GM12878 (cell line): ENCODE measurements around the gene KRIT1. TPM values are rescaled to one million over a fixed set of nuclear protein-coding genes. Genes with fewer than 3 reads are reported as not detected.

ENCODE experiments used
- ATAC-seq: fragments of 200-7000 bp; cut with Tn5 transposase; 3 replicates; pipeline ENCODE4 v1.9.1; 2020; ENCODE audit warnings: mild to moderate bottlenecking, moderate library complexity
- BruUV-seq: library from RNA; stranded (reverse); fragments of 400-500 nt; replicated peaks from 2 replicates; lab custom pipeline; 2021; lab: Mats Ljungman, UMichigan
- CTCF ChIA-PET: fragments of 300-600 bp; sonication (Branson Sonifier 250); formaldehyde crosslinking; extraction: SDS; loops from one replicate; lab custom pipeline; 2021; ENCODE audit warnings: inconsistent platforms; lab: Yijun Ruan, JAX
- POLR2A ChIA-PET: fragments of 350-600 bp; formaldehyde crosslinking; extraction: SDS; loops from one replicate; lab custom pipeline; 2021; ENCODE audit warnings: inconsistent platforms; lab: Charles Lee
- RAD21 ChIA-PET: fragments of 300-600 bp; sonication (Branson Sonifier 250); formaldehyde crosslinking; loops from one replicate; lab custom pipeline; 2023; ENCODE audit warnings: antibody characterized with exemption; ENCODE audit not compliant: unreplicated experiment; lab: Charles Lee
- SMC1A ChIA-PET: fragments of 300-600 bp; sonication (Branson Sonifier 250); formaldehyde crosslinking; loops from one replicate; lab custom pipeline; 2023; ENCODE audit not compliant: unreplicated experiment, uncharacterized antibody; lab: Charles Lee
- DNase-seq: peaks from one replicate; pipeline ENCODE4 v3.0.0-alpha.2; 2011; ENCODE audit warnings: low read depth, low spot score
- FAIRE-seq: peaks from 3 replicates; lab custom pipeline; 2011; peaks lifted over from hg19 to GRCh38; lab: Jason Lieb, UNC
- H2AFZ ChIP-seq: 2 replicates; pipeline ENCODE4 v1.6.0; 2011; ENCODE audit warnings: low read depth, low read length, control low read depth; ENCODE audit not compliant: control insufficient read depth
- H3K27ac ChIP-seq: 2 replicates; pipeline ENCODE4 v1.5.1; 2011; ENCODE audit warnings: control low read depth; ENCODE audit not compliant: control insufficient read depth, insufficient read depth
- H3K27me3 ChIP-seq, 2 experiments: replicated peaks in 1 of 2; 2 replicates each; pipeline versions ENCODE4 v1.6.0 to v1.6.1; 2011; ENCODE audit warnings: low read length in 1 of 2; ENCODE audit not compliant: control insufficient read depth in 2 of 2, insufficient read depth in 2 of 2
- H3K36me3 ChIP-seq, 2 experiments: 2 replicates each; pipeline ENCODE4 v1.5.1; 2011; ENCODE audit warnings: low read length in 1 of 2; ENCODE audit not compliant: control insufficient read depth in 2 of 2, insufficient read depth in 2 of 2
- H3K4me1 ChIP-seq: 2 replicates; pipeline ENCODE4 v1.6.1; 2011; ENCODE audit warnings: mild to moderate bottlenecking, low read length, moderate library complexity, mixed read lengths; ENCODE audit not compliant: control insufficient read depth, insufficient read depth
- H3K4me2 ChIP-seq: 2 replicates; pipeline ENCODE4 v1.6.0; 2011; ENCODE audit warnings: control low read depth; ENCODE audit not compliant: control insufficient read depth, insufficient read depth
- H3K4me3 ChIP-seq: fragments of 200-600 bp; sonication (generic); 2 replicates; pipeline ENCODE4 v1.5.1; 2016
- H3K79me2 ChIP-seq: 2 replicates; pipeline ENCODE4 v1.6.0; 2011; ENCODE audit warnings: low read length; ENCODE audit not compliant: control insufficient read depth, insufficient read depth
- H3K9ac ChIP-seq: 2 replicates; pipeline ENCODE4 v1.8.0; 2011; ENCODE audit warnings: low read length, control low read depth, mixed read lengths; ENCODE audit not compliant: control insufficient read depth, insufficient read depth
- H3K9me3 ChIP-seq: replicated peaks from 3 replicates; pipeline ENCODE4 v1.5.1; 2011; ENCODE audit warnings: mild to moderate bottlenecking, low read length; ENCODE audit not compliant: control insufficient read depth, insufficient read depth
- H4K20me1 ChIP-seq: 2 replicates; pipeline ENCODE4 v1.6.0; 2011; ENCODE audit not compliant: control insufficient read depth, insufficient read depth
- CBX5 ChIP-seq: sonication (generic); IDR thresholded peaks from 2 replicates; pipeline ENCODE4 v1.6.1; 2016; ENCODE audit warnings: low read depth, moderate library complexity, mild to moderate bottlenecking, inconsistent platforms
- ESRRA ChIP-seq: IDR thresholded peaks from 2 replicates; pipeline ENCODE4 v1.6.1; 2012; ENCODE audit warnings: mild to moderate bottlenecking, low read length, improper control_type of control experiment
- IKZF2 ChIP-seq, 2 experiments: fragments of 450-650 bp; IDR thresholded peaks; 2 replicates each; pipeline ENCODE4 v1.6.1; 2017; ENCODE audit warnings: mild to moderate bottlenecking in 2 of 2, moderate library complexity in 2 of 2
- MEF2A ChIP-seq: IDR thresholded peaks from 2 replicates; pipeline ENCODE4 v1.6.1; 2011; ENCODE audit warnings: low read depth, mild to moderate bottlenecking, low read length, moderate library complexity; ENCODE audit not compliant: insufficient read depth
- NFXL1 ChIP-seq: fragments of 450-650 bp; IDR thresholded peaks from 2 replicates; pipeline ENCODE4 v1.6.1; 2017; ENCODE audit warnings: antibody characterized with exemption, mild to moderate bottlenecking, borderline replicate concordance
- POLR2AphosphoS2 ChIP-seq: IDR thresholded peaks from 2 replicates; pipeline ENCODE4 v1.6.1; 2011; ENCODE audit warnings: low read depth, mild to moderate bottlenecking, low read length, improper control_type of control experiment, moderate library complexity
- RBBP5 ChIP-seq: fragments of 200-600 bp; sonication (generic); conservative IDR thresholded peaks from 2 replicates; pipeline ENCODE4 v1.6.1; 2016
- SMAD1 ChIP-seq: fragments of 450-650 bp; IDR thresholded peaks from 2 replicates; pipeline ENCODE4 v1.6.1; 2018; ENCODE audit warnings: mild to moderate bottlenecking, low read depth; ENCODE audit not compliant: partially characterized antibody
- SP1 ChIP-seq: IDR thresholded peaks from one replicate; pipeline ENCODE4 v1.6.1; 2011; ENCODE audit warnings: low read depth, low read length
- ZNF622 ChIP-seq: fragments of 450-650 bp; IDR thresholded peaks from 2 replicates; pipeline ENCODE4 v1.6.1; 2017; ENCODE audit warnings: mild to moderate bottlenecking, inconsistent platforms
- WGBS: methylation state at CpG from one replicate; pipeline ENCODE4 v1.1.6; 2016; ENCODE audit warnings: low lambda C conversion rate; ENCODE audit not compliant: insufficient replicate concordance, insufficient coverage; ENCODE audit errors: missing lambda C conversion rate; 5-methylcytosine and 5-hydroxymethylcytosine counted together
- in situ Hi-C: fragments of 300-500 bp; cut with MboI; formaldehyde crosslinking; loops from 9 replicates; pipeline ENCODE4 v1.14.3; 2018; ENCODE audit warnings: mixed read lengths
- intact Hi-C: fragments of 100-400 bp; cut with micrococcal nuclease; formaldehyde crosslinking; loops from one replicate; pipeline ENCODE4 v1.14.2; 2022; ENCODE audit not compliant: unreplicated experiment
- polyA plus RNA-seq, 11 experiments: library from polyadenylated mRNA; depleted of rRNA in 4 of 11; unstranded in 6 of 11; stranded (reverse) in 5 of 11; fragments of >200 nt; fragmentation: Nextera tagmentation in 4 of 11; fragmentation: Illumina TruSeq in 1 of 11; extraction: Ambion mirVana in 4 of 11; extraction: Trizol in 1 of 11; gene quantifications; 1 replicate in 1 of 11; 2 replicates in 10 of 11; pipeline versions ENCODE4 v1.2.1 to v1.2.3, GENCODE V29; 2011 to 2016; ENCODE audit warnings: inconsistent platforms in 2 of 11, missing spikeins in 2 of 11, low read depth in 1 of 11
- total RNA-seq, 4 experiments: library from RNA; depleted of rRNA in 3 of 4; stranded (reverse); fragments of >200 nt in 3 of 4; fragmentation: Illumina TruSeq in 1 of 4; extraction: Trizol in 1 of 4; gene quantifications; 2 replicates each; pipeline versions ENCODE4 v1.2.1 to v1.2.3, GENCODE V29; 2013 to 2021
- TF ChIP-seq, protein P1 (sequence below): fragments of 450-650 bp; IDR thresholded peaks from 2 replicates; pipeline ENCODE4 v1.6.1; 2018; ENCODE audit warnings: mild to moderate bottlenecking, low read depth, moderate library complexity; ENCODE audit not compliant: partially characterized antibody

Gene KRIT1
- total and polyA plus RNA-seq, 10 of the 15 experiments (the other 5 are each of a cell fraction or from before 2014, with no cell fraction given), result 12.0 to 60.1 (median 27.0) TPM

DNA sequence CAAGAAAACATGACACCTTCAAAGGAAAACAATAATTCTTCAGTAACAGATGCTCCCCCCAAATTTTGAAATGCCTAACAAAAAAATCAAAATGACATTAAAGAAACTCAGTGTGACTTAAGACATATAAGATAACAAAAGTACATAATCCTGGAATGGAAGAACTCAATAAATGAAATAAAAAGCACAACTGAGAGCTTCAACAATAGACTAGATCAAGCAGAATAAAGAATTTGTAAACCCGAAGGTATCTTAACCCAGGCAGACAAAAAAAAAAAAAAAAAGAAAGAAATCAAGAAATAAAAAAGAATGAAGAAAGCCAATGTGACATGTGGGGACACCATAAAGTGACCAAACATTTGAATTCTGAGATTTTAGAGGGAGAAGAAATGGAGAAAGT, 39.0 kb downstream of the KRIT1 start:
- Histone ChIP-seq H2AFZ (no peak overlapping the region), H3K4me3 (no peak overlapping the region), H3K9me3 (peaks cover 2% of the 10 kb centered on the region), H3K36me3 (peaks cover 7 to 12% of the 10 kb centered on the region in 2 experiments; a peak in 3 of 4 replicates), H3K79me2 (no peaks in the 10 kb centered on the region), H3K27ac (no peak overlapping the region), H3K27me3 (no peaks in the 10 kb centered on the region), H3K4me2 (no peak overlapping the region), H4K20me1 (no peaks in the 10 kb centered on the region), H3K4me1 (no peaks in the 10 kb centered on the region), H3K9ac (no peak overlapping the region)
- in situ Hi-C loops (no loop called here), intact Hi-C loops (no loop called here)
- DNase-seq (no peak), ATAC-seq (no peak), FAIRE-seq (no peak)
- no TSS peak for BruUV-seq
- ChIA-PET SMC1A (no interaction called here), RAD21 (no interaction called here), CTCF (interaction anchor here (0.6 to 1.4 kb wide), 2 partner anchors 27 to 140 kb away, joined by 3 read pairs; no protein-coding TSS in a partner anchor), POLR2A (interaction anchor here (0.7 kb wide), 1 partner anchor 312 kb away, joined by 5 read pairs; no protein-coding TSS in a partner anchor)
- 100% methylated on average over 1 of the region's 1 CpG for WGBS
- TF ChIP-seq CBX5 (0 out of 2 replicates have a peak, but pooled peaks have one; percentile 45), SMAD1 (no peak)

DNA sequence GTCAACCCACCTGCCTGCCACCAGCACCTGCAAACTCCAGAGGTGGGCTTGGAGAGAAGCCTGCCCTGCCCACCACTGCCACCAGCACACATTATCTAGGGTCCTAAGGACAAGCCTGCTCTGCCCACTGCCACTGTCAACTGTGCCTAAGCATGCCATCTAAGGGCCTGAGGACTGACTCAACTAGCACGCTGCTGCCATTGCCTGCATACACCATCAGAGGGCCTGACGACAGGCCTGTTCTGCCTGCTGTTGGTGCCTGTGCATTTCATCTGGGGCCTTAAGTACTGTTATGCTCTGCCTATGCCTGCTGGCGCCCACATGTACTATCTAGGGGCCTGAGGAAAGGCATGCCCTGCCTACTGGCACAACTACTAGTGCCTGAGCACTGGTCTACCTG, 39.7 kb downstream of the KRIT1 start:
- Histone ChIP-seq H3K27ac (no peak overlapping the region), H4K20me1 (no peaks in the 10 kb centered on the region), H3K9me3 (peaks cover 2% of the 10 kb centered on the region), H3K9ac (no peak overlapping the region), H2AFZ (no peak overlapping the region), H3K4me2 (no peak overlapping the region), H3K4me3 (no peak overlapping the region), H3K36me3 (peaks cover 7 to 12% of the 10 kb centered on the region in 2 experiments; a peak in 3 of 4 replicates), H3K4me1 (no peaks in the 10 kb centered on the region), H3K27me3 (no peaks in the 10 kb centered on the region), H3K79me2 (no peaks in the 10 kb centered on the region)
- ChIA-PET CTCF (interaction anchor here (0.6 to 1.3 kb wide), 2 partner anchors 27 to 141 kb away, joined by 3 to 4 read pairs; partner anchors contain the start of gene LRRD1), RAD21 (no interaction called here), SMC1A (interaction anchor here (0.7 kb wide), 1 partner anchor 21 kb away, joined by 4 read pairs; no protein-coding TSS in a partner anchor), POLR2A (no interaction called here)
- WGBS, result 100% methylated on average over 3 of the region's 3 CpGs
- FAIRE-seq (no peak), DNase-seq (no peak), ATAC-seq (no peak)
- intact Hi-C loops, result no loop called here
- in situ Hi-C loops, result no loop called here
- BruUV-seq, result no TSS peak
- TF ChIP-seq RBBP5 (no peak), IKZF2 (IDR thresholded peaks at IDR 0.05) (no peak), ZNF622 (no peak), NFXL1 (no peak), ESRRA (no peak), MEF2A (no peak), POLR2AphosphoS2 (no peak), SP1 (no peak)
- TF ChIP-seq, protein P1, sequence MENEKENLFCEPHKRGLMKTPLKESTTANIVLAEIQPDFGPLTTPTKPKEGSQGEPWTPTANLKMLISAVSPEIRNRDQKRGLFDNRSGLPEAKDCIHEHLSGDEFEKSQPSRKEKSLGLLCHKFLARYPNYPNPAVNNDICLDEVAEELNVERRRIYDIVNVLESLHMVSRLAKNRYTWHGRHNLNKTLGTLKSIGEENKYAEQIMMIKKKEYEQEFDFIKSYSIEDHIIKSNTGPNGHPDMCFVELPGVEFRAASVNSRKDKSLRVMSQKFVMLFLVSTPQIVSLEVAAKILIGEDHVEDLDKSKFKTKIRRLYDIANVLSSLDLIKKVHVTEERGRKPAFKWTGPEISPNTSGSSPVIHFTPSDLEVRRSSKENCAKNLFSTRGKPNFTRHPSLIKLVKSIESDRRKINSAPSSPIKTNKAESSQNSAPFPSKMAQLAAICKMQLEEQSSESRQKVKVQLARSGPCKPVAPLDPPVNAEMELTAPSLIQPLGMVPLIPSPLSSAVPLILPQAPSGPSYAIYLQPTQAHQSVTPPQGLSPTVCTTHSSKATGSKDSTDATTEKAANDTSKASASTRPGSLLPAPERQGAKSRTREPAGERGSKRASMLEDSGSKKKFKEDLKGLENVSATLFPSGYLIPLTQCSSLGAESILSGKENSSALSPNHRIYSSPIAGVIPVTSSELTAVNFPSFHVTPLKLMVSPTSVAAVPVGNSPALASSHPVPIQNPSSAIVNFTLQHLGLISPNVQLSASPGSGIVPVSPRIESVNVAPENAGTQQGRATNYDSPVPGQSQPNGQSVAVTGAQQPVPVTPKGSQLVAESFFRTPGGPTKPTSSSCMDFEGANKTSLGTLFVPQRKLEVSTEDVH, result no peak
